Activated CD4-positive, alpha-beta T cell treated with anti-CD3 and anti-CD28 coated beads, Interleukin-2, amount 10 ng/mL, durations not matched to agents 24 days and 14 days (primary cell): ENCODE data around the gene ATAD3C. TPM values are rescaled to one million over a fixed set of nuclear protein-coding genes. Genes with fewer than 3 reads are reported as not detected.
A peak's percentile ranks its signal among the peaks of the same experiment; 100 is the strongest.
"Not testable (repeated sequence)": the region's sequence is repeated elsewhere in the genome, so short reads cannot be mapped to it uniquely, and the experiment has no call there.

ENCODE experiments used
- DNase-seq: peaks from one replicate; pipeline ENCODE4 v3.0.0; 2022
- H3K27ac Mint-ChIP-seq: one replicate; pipeline ENCODE4 v1.8.0; 2022; ENCODE audit warnings: mild to moderate bottlenecking, mixed read lengths
- H3K27me3 Mint-ChIP-seq: one replicate; pipeline ENCODE4 v1.8.0; 2022; ENCODE audit warnings: mixed read lengths
- H3K36me3 Mint-ChIP-seq: one replicate; pipeline ENCODE4 v1.8.0; 2022; ENCODE audit warnings: low read depth, mild to moderate bottlenecking, mixed read lengths
- H3K4me1 Mint-ChIP-seq: one replicate; pipeline ENCODE4 v1.8.0; 2021; ENCODE audit warnings: mixed read lengths
- H3K4me3 Mint-ChIP-seq: one replicate; pipeline ENCODE4 v1.8.0; 2022; ENCODE audit warnings: mild to moderate bottlenecking, moderate library complexity, mixed read lengths
- H3K9me3 Mint-ChIP-seq: one replicate; pipeline ENCODE4 v1.8.0; 2021; ENCODE audit warnings: mixed read lengths
- intact Hi-C: fragments of 100-400 bp; cut with micrococcal nuclease; formaldehyde crosslinking; loops from one replicate; pipeline ENCODE4 v1.15.1; 2023
- total RNA-seq: library from RNA; stranded (reverse); gene quantifications from 2 replicates; pipeline ENCODE4 v1.2.3, GENCODE V29; 2022

The ATAD3C gene
- total RNA-seq, 1 donor from 2014 or later, result 0.75 TPM

GRCh38 chr1:1423245-1423597 lies 26.3 kb upstream of the ATAD3C start:
- H3K27ac Mint-ChIP-seq, result no peak overlapping the region

GRCh38 chr1:1424707-1425106 lies 24.8 kb upstream of the ATAD3C start:
- intact Hi-C loops, result no loop called here
- Mint-ChIP-seq H3K36me3 (no peaks in the 10 kb centered on the region), H3K4me1 (peaks cover 5% of the 10 kb centered on the region), H3K4me3 (no peak overlapping the region), H3K27ac (peak overlapping the region; percentile 14), H3K27me3 (peaks cover 26% of the 10 kb centered on the region), H3K9me3 (no peaks in the 10 kb centered on the region)
- no peak for DNase-seq

More at GRCh38 chr1:1423245-1423597, 26.3 kb upstream of the ATAD3C start:
- H3K4me3 Mint-ChIP-seq, result no peak overlapping the region
- H3K36me3 Mint-ChIP-seq, result no peaks in the 10 kb centered on the region
- peaks cover 5% of the 10 kb centered on the region for H3K4me1 Mint-ChIP-seq
- intact Hi-C loops, result no loop called here
- peaks cover 19% of the 10 kb centered on the region for H3K27me3 Mint-ChIP-seq
- H3K9me3 Mint-ChIP-seq, result no peaks in the 10 kb centered on the region
- no peak for DNase-seq

- peaks cover 5% of the 10 kb centered on the region for H3K4me1 Mint-ChIP-seq
- H3K4me3 Mint-ChIP-seq, result no peak overlapping the region
- H3K36me3 Mint-ChIP-seq, result no peaks in the 10 kb centered on the region
- H3K27ac Mint-ChIP-seq, result no peak overlapping the region
- no peaks in the 10 kb centered on the region for H3K9me3 Mint-ChIP-seq
- intact Hi-C loops, result no loop called here
- no peak for DNase-seq
- H3K27me3 Mint-ChIP-seq, result peaks cover 30% of the 10 kb centered on the region
These were observed 24.1 kb upstream of the ATAD3C start for GRCh38 chr1:1425426-1425752.

GRCh38 chr1:1425753-1426495 lies 23.6 kb upstream of the ATAD3C start:
- DNase-seq, result no peak
- peaks cover 5% of the 10 kb centered on the region for H3K4me1 Mint-ChIP-seq
- intact Hi-C loops, result no loop called here
- H3K27me3 Mint-ChIP-seq, result peaks cover 27% of the 10 kb centered on the region
- no peaks in the 10 kb centered on the region for H3K9me3 Mint-ChIP-seq
- peak overlapping the region; percentile 50 for H3K4me3 Mint-ChIP-seq
- H3K27ac Mint-ChIP-seq, result no peak overlapping the region
- no peaks in the 10 kb centered on the region for H3K36me3 Mint-ChIP-seq

- no peaks in the 10 kb centered on the region for H3K36me3 Mint-ChIP-seq
- H3K27me3 Mint-ChIP-seq, result peaks cover 26% of the 10 kb centered on the region
- peak overlapping the region; percentile 50 for H3K4me3 Mint-ChIP-seq
- peaks cover 5% of the 10 kb centered on the region for H3K4me1 Mint-ChIP-seq
- intact Hi-C loops, result no loop called here
- DNase-seq, result no peak
- no peak overlapping the region for H3K27ac Mint-ChIP-seq
- H3K9me3 Mint-ChIP-seq, result no peaks in the 10 kb centered on the region
These were observed 22.9 kb upstream of the ATAD3C start for GRCh38 chr1:1426496-1427105.

- peaks cover 5% of the 10 kb centered on the region for H3K4me1 Mint-ChIP-seq
- no peaks in the 10 kb centered on the region for H3K9me3 Mint-ChIP-seq
- no peak overlapping the region for H3K27ac Mint-ChIP-seq
- no peak for DNase-seq
- H3K4me3 Mint-ChIP-seq, result no peak overlapping the region
- H3K27me3 Mint-ChIP-seq, result peaks cover 25% of the 10 kb centered on the region
- intact Hi-C loops, result no loop called here
- no peaks in the 10 kb centered on the region for H3K36me3 Mint-ChIP-seq
These were observed 22.2 kb upstream of the ATAD3C start for GRCh38 chr1:1427106-1427819.

GRCh38 chr1:1427820-1428148 lies 21.7 kb upstream of the ATAD3C start:
- no peaks in the 10 kb centered on the region for H3K9me3 Mint-ChIP-seq
- H3K4me3 Mint-ChIP-seq, result no peak overlapping the region
- H3K27me3 Mint-ChIP-seq, result peaks cover 25% of the 10 kb centered on the region
- H3K27ac Mint-ChIP-seq, result no peak overlapping the region
- intact Hi-C loops, result no loop called here
- no peak for DNase-seq
- no peaks in the 10 kb centered on the region for H3K36me3 Mint-ChIP-seq
- H3K4me1 Mint-ChIP-seq, result peaks cover 4% of the 10 kb centered on the region

- no peak overlapping the region for H3K27ac Mint-ChIP-seq
These were observed 21.3 kb upstream of the ATAD3C start for GRCh38 chr1:1428174-1428573.

GRCh38 chr1:1428967-1429366 lies 20.5 kb upstream of the ATAD3C start:
- DNase-seq, H3K9me3 Mint-ChIP-seq, intact Hi-C loops, H3K4me1 Mint-ChIP-seq, H3K4me3 Mint-ChIP-seq, H3K36me3 Mint-ChIP-seq, H3K27ac Mint-ChIP-seq: not testable (repeated sequence)
- peaks cover 25% of the 10 kb centered on the region for H3K27me3 Mint-ChIP-seq

More at GRCh38 chr1:1428174-1428573, 21.3 kb upstream of the ATAD3C start:
- peak overlapping the region; percentile 24 for H3K4me3 Mint-ChIP-seq
- intact Hi-C loops, result no loop called here
- no peak for DNase-seq
- H3K9me3 Mint-ChIP-seq, result no peaks in the 10 kb centered on the region
- no peaks in the 10 kb centered on the region for H3K36me3 Mint-ChIP-seq
- peaks cover 25% of the 10 kb centered on the region for H3K27me3 Mint-ChIP-seq
- H3K4me1 Mint-ChIP-seq, result peaks cover 2% of the 10 kb centered on the region

- Mint-ChIP-seq H3K27me3 (peaks cover 24% of the 10 kb centered on the region), H3K36me3 (no peaks in the 10 kb centered on the region), H3K4me1 (peaks cover 5% of the 10 kb centered on the region), H3K4me3 (no peak overlapping the region), H3K27ac (no peak overlapping the region), H3K9me3 (no peaks in the 10 kb centered on the region)
- intact Hi-C loops, result loop anchor here (5.0 kb wide), 1 partner anchor 32 kb away; the partner anchor contains the start of gene CCNL2
- DNase-seq, result no peak
These were observed 19.8 kb upstream of the ATAD3C start for GRCh38 chr1:1429671-1430073.

GRCh38 chr1:1430114-1430982 lies 19.1 kb upstream of the ATAD3C start:
- Mint-ChIP-seq H3K27ac (no peak overlapping the region), H3K4me3 (no peak overlapping the region), H3K9me3 (no peaks in the 10 kb centered on the region), H3K27me3 (peaks cover 18% of the 10 kb centered on the region), H3K36me3 (no peaks in the 10 kb centered on the region), H3K4me1 (peaks cover 8% of the 10 kb centered on the region)
- intact Hi-C loops, result loop anchor here (5.0 kb wide), 1 partner anchor 33 kb away; the partner anchor contains the start of gene CCNL2
- no peak for DNase-seq

GRCh38 chr1:1430992-1431844 lies 18.3 kb upstream of the ATAD3C start:
- Mint-ChIP-seq H3K4me1 (peaks cover 9% of the 10 kb centered on the region), H3K36me3 (no peaks in the 10 kb centered on the region), H3K27me3 (peaks cover 14% of the 10 kb centered on the region), H3K9me3 (no peaks in the 10 kb centered on the region), H3K4me3 (no peak overlapping the region), H3K27ac (no peak overlapping the region)
- intact Hi-C loops, result loop anchor here (5.0 kb wide), 1 partner anchor 34 kb away; the partner anchor contains the start of gene CCNL2
- no peak for DNase-seq

- peaks cover 15% of the 10 kb centered on the region for H3K27me3 Mint-ChIP-seq
- intact Hi-C loops, result loop anchor here (5.0 kb wide), 1 partner anchor 35 kb away; the partner anchor contains the start of gene CCNL2
- no peak overlapping the region for H3K4me3 Mint-ChIP-seq
- H3K9me3 Mint-ChIP-seq, result no peaks in the 10 kb centered on the region
- DNase-seq, result no peak
- H3K36me3 Mint-ChIP-seq, result no peaks in the 10 kb centered on the region
- peak overlapping the region; percentile 41 for H3K27ac Mint-ChIP-seq
- peaks cover 8% of the 10 kb centered on the region for H3K4me1 Mint-ChIP-seq
These were observed 17.6 kb upstream of the ATAD3C start for GRCh38 chr1:1431845-1432273.
